ENCODE data around the gene TRERF1.

Gene TRERF1

DNA sequence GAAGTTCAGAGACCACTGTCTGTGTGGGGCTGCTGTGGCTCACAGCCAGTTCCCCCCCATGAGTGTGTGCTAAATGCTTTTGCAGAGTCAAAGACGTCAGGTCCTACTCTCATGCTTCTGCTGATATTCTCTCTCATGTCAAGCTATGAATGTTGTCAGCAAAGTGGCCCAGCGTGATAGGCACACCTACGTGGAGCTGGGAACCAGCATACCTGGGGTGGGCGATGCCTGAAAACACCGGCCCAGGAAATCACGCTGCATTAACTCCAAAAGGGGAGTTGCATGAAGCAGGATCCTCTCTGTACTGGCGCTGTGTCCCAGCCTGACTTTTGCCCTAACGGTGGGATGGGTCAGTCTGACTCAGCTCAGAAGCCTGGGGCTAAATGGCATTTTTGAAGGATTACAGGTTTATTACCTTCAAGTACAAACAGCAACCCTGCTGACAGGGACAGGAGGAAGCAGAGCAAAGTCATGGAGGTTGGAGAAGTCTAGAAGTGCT is 225.0 kb downstream of the TRERF1 start:
- DNase-seq (ENCODE audit: low read depth): no peak
- TF ChIP-seq, protein P1, sequence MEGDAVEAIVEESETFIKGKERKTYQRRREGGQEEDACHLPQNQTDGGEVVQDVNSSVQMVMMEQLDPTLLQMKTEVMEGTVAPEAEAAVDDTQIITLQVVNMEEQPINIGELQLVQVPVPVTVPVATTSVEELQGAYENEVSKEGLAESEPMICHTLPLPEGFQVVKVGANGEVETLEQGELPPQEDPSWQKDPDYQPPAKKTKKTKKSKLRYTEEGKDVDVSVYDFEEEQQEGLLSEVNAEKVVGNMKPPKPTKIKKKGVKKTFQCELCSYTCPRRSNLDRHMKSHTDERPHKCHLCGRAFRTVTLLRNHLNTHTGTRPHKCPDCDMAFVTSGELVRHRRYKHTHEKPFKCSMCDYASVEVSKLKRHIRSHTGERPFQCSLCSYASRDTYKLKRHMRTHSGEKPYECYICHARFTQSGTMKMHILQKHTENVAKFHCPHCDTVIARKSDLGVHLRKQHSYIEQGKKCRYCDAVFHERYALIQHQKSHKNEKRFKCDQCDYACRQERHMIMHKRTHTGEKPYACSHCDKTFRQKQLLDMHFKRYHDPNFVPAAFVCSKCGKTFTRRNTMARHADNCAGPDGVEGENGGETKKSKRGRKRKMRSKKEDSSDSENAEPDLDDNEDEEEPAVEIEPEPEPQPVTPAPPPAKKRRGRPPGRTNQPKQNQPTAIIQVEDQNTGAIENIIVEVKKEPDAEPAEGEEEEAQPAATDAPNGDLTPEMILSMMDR (IDR thresholded peaks at IDR 0.05; ENCODE audit: insufficient read depth, low read depth, low read length, missing control alignments): no peak
- no peak overlapping the region for H3K4me3 ChIP-seq (ENCODE audit: low read depth, low read length)

DNA sequence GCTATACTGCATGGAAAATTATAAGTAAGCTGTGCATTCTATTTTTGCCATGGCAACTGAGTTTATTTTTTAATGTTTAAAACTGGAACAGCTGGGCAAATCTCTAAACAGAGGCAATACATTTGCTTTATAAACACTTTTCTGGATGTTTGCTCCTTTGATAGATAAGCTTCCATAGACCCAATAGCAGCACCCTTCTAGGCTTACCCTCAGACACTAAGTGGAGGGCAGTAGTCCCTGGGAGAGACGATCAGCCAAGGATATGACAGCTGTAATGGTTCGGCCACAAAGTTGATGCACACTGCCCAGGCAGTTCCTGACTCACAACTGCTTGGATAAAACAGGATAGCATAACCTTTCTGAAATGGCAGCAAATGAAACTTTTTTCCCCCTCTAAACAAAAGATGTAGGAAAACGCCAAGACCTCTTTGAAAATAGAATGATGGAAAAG is 225.5 kb downstream of the TRERF1 start:
- H3K4me3 ChIP-seq (ENCODE audit: low read depth, low read length): no peak overlapping the region
- no peak for DNase-seq (ENCODE audit: low read depth)
- TF ChIP-seq, protein P1 (IDR thresholded peaks at IDR 0.05; ENCODE audit: insufficient read depth, low read depth, low read length, missing control alignments): no peak

DNA sequence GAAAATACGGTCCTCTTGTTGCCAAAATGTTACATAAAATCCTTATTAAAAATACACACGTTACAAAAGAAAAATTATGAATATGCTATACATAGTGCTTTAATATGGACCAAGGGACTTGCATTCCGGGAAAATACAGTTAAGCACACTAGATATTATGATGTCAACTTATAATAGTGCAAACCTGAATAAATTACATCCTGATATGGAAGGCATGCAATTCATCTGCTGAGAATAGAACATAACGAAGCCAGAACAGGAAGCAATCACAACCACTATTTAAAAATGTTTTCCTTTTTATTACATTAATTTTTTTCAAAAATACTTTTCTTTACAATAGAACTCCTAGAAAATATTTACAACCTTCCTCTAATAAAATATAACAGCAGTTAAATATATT is 226.3 kb downstream of the TRERF1 start:
- no peak for DNase-seq (ENCODE audit: low read depth)
- TF ChIP-seq, protein P1 (IDR thresholded peaks at IDR 0.05; ENCODE audit: insufficient read depth, low read depth, low read length, missing control alignments): no peak
- H3K4me3 ChIP-seq (ENCODE audit: low read depth, low read length): no peak overlapping the region

DNA sequence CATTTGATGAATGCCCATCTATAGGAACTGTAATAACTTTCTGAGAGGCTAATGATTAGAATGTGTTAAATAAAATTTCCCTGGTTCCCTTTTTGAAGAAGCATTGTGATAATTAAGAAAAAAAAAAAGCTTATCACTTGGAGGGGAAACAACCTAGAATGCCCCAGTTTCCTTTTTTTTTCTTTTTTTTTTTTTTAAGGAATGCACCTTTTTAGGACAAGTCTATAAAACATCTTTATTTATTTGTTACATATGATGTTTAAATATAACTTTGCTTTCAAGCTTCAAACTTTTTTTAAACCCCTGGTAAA is 226.7 kb downstream of the TRERF1 start:
- TF ChIP-seq, protein P1 (IDR thresholded peaks at IDR 0.05; ENCODE audit: insufficient read depth, low read depth, low read length, missing control alignments): no peak
- no peak overlapping the region for H3K4me3 ChIP-seq (ENCODE audit: low read depth, low read length)
- no peak for DNase-seq (ENCODE audit: low read depth)

DNA sequence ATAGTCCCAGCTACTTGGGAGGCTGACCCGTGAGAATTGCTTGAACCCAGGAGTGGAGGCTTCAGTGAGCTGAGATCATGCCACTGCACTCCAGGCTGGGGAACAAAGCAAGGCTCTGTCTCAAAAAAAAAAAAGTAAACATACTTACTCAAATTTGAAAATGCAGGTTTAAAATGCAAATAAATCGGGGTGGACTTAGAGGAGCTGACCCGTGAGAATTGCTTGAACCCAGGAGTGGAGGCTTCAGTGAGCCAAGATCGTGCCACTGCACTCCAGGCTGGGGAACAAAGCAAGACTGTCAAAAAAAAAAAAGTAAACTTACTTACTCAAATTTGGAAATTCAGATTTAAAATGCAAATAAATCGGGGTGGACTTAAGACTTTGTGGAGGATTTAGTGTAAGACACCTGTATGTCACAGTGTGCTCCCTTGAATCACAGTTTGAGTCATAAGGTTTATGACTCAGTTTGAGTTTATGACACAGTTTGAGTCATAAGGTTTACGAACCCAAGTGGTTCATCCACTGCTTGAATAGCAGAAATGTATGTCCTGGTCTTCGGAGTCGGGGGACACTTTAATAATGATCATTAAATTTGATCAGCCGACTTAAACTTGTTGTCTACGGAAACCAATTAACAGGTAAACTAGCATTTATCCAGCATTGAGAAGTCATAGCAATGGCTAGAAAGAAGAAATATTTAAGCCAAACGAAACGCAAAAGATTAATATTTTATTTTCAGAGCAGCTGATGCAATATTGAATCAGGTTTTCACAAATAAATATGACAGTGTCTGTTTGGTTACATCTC is 227.3 kb downstream of the TRERF1 start:
- H3K4me3 ChIP-seq (ENCODE audit: low read depth, low read length): no peak overlapping the region; the same call in 1 of the 2 replicates
- TF ChIP-seq, protein P1 (IDR thresholded peaks at IDR 0.05; ENCODE audit: insufficient read depth, low read depth, low read length, missing control alignments): no peak
- peak; percentile 91 for DNase-seq (ENCODE audit: low read depth)

DNA sequence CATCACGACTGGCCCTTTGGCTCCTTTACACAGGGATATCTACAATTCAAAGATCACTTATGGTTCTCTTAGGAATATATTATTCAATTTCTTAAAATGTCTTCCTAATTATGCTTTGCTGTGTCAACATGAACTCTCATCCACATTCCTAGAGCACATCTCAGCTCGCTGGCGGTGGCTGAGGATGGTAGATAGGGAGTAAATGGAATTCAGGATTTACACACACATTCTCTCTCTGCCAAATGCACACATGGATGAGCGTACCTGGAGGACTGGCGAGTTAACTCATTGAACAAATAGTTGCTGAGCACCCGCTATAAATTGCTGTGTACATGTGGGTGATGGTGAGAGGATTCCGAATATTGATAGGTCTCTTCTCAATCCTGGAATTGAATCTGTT is 229.3 kb downstream of the TRERF1 start:
- no peak overlapping the region for H3K4me3 ChIP-seq (ENCODE audit: low read depth, low read length)
- TF ChIP-seq, protein P1 (IDR thresholded peaks at IDR 0.05; ENCODE audit: insufficient read depth, low read depth, low read length, missing control alignments): no peak
- DNase-seq (ENCODE audit: low read depth): no peak

DNA sequence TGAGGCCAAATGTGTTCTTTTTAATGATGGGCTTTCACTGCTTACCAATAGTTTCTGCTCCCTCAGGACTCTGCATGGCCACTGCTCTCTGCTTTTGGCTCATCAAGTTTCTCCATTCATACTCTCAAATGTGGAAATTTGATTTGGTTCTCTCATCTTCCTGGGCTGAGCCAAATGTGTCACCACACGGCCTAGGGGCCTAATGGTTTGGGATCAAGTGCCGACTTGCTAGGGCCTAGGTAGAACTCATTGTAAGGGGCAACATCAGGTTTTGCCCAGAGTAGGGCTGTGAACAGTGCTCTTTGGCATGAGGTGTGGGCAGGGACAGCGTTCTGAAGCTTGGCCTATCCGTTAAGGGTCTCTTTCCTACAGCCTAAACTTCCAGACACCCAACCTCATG is 230.2 kb downstream of the TRERF1 start:
- DNase-seq (ENCODE audit: low read depth): no peak
- TF ChIP-seq, protein P1 (IDR thresholded peaks at IDR 0.05; ENCODE audit: insufficient read depth, low read depth, low read length, missing control alignments): no peak

More for the DNA sequence above, 230.2 kb downstream of the TRERF1 start:
- no peak overlapping the region for H3K4me3 ChIP-seq (ENCODE audit: low read depth, low read length)
